Measurements from ENCODE around the gene SLC12A7. TPM values are rescaled to one million over a fixed set of nuclear protein-coding genes. Genes with fewer than 3 reads are reported as not detected.

SLC12A7 gene
- total and polyA plus RNA-seq, 4 experiments from 2014 or later = 11.7 to 32.9 (median 26.5) TPM

- H3K36me3 Mint-ChIP-seq = peaks cover 20 to 21% of the 10 kb centered on the region in 2 donors
- ChIA-PET POLR2A (ENCODE audit: partially characterized antibody) (no interaction called here), CTCF (ENCODE audit: partially characterized antibody) (no interaction called here)
- H3K27me3 Mint-ChIP-seq = no peaks in the 10 kb centered on the region
- no peak overlapping the region for H3K4me3 Mint-ChIP-seq
- no peaks in the 10 kb centered on the region for H3K27me3 ChIP-seq (ENCODE audit: insufficient read depth, low read length)
- H3K4me3 ChIP-seq (ENCODE audit: low read length in 2 of 2) = no peak overlapping the region
- H3K4me1 ChIP-seq (ENCODE audit: insufficient read depth, low read length) = no peaks in the 10 kb centered on the region
- no peak overlapping the region for H3K27ac Mint-ChIP-seq
- no peak overlapping the region for H3K27ac ChIP-seq (ENCODE audit: low read depth, low read length)
- intact Hi-C loops (cut with micrococcal nuclease) = no loop called here
- H3K9me3 Mint-ChIP-seq = peaks cover 0 to 2% (median 0%) of the 10 kb centered on the region in 8 donors
- H3K4me1 Mint-ChIP-seq = peaks cover 0 to 2% (median 0%) of the 10 kb centered on the region in 4 donors
- no peak for DNase-seq
- no peaks in the 10 kb centered on the region for H3K9me3 ChIP-seq (ENCODE audit: control insufficient read depth in 1 of 2, low read length in 2 of 2)
- peaks cover under 1% of the 10 kb centered on the region for H3K36me3 ChIP-seq (ENCODE audit: insufficient read depth, low read length)
Measured at GRCh38 chr5:1079486-1079885, 32.4 kb downstream of the SLC12A7 start.

- DNase-seq = no peak
- Mint-ChIP-seq H3K36me3 (peaks cover 19% of the 10 kb centered on the region in 2 donors), H3K9me3 (peaks cover 0 to 2% (median 0%) of the 10 kb centered on the region in 8 donors), H3K4me1 (peaks cover 0 to 3% (median 0%) of the 10 kb centered on the region in 4 donors), H3K27ac (no peak overlapping the region), H3K27me3 (no peaks in the 10 kb centered on the region), H3K4me3 (no peak overlapping the region)
- POLR2A ChIA-PET (ENCODE audit: partially characterized antibody) = no interaction called here
- H3K4me3 ChIP-seq (ENCODE audit: low read length in 2 of 2) = no peak overlapping the region
- H3K27me3 ChIP-seq (ENCODE audit: insufficient read depth, low read length) = no peaks in the 10 kb centered on the region
- no peaks in the 10 kb centered on the region for H3K9me3 ChIP-seq (ENCODE audit: control insufficient read depth in 1 of 2, low read length in 2 of 2)
- no peaks in the 10 kb centered on the region for H3K4me1 ChIP-seq (ENCODE audit: insufficient read depth, low read length)
- no peaks in the 10 kb centered on the region for H3K36me3 ChIP-seq (ENCODE audit: insufficient read depth, low read length)
- CTCF ChIA-PET (ENCODE audit: partially characterized antibody) = no interaction called here
- no peak overlapping the region for H3K27ac ChIP-seq (ENCODE audit: low read depth, low read length)
- intact Hi-C loops (cut with micrococcal nuclease) = no loop called here
Measured at GRCh38 chr5:1078851-1079250, 33.0 kb downstream of the SLC12A7 start.

GRCh38 chr5:1078206-1078605 lies 33.7 kb downstream of the SLC12A7 start:
- H3K27me3 Mint-ChIP-seq = no peaks in the 10 kb centered on the region
- no peaks in the 10 kb centered on the region for H3K27me3 ChIP-seq (ENCODE audit: insufficient read depth, low read length)
- ChIA-PET CTCF (ENCODE audit: partially characterized antibody) (no interaction called here), POLR2A (ENCODE audit: partially characterized antibody) (no interaction called here)
- H3K27ac ChIP-seq (ENCODE audit: low read depth, low read length) = no peak overlapping the region
- no peaks in the 10 kb centered on the region for H3K4me1 ChIP-seq (ENCODE audit: insufficient read depth, low read length)
- intact Hi-C loops (cut with micrococcal nuclease) = no loop called here
- H3K36me3 Mint-ChIP-seq = peaks cover 20 to 21% of the 10 kb centered on the region in 2 donors
- peaks cover 0 to 2% (median 0%) of the 10 kb centered on the region in 8 donors for H3K9me3 Mint-ChIP-seq
- no peak overlapping the region for H3K4me3 Mint-ChIP-seq
- no peak overlapping the region for H3K4me3 ChIP-seq (ENCODE audit: low read length in 2 of 2)
- peak overlapping the region in 1 of 7 donors; percentile 61 for H3K27ac Mint-ChIP-seq
- no peaks in the 10 kb centered on the region for H3K9me3 ChIP-seq (ENCODE audit: control insufficient read depth in 1 of 2, low read length in 2 of 2)
- no peaks in the 10 kb centered on the region for H3K36me3 ChIP-seq (ENCODE audit: insufficient read depth, low read length)
- peaks cover 0 to 4% (median 0%) of the 10 kb centered on the region in 4 donors for H3K4me1 Mint-ChIP-seq
- DNase-seq = no peak

- intact Hi-C loops (cut with micrococcal nuclease) = no loop called here
- Histone ChIP-seq H3K9me3 (ENCODE audit: control insufficient read depth in 1 of 2, low read length in 2 of 2) (no peaks in the 10 kb centered on the region), H3K27me3 (ENCODE audit: insufficient read depth, low read length) (no peaks in the 10 kb centered on the region), H3K36me3 (ENCODE audit: insufficient read depth, low read length) (no peaks in the 10 kb centered on the region), H3K4me1 (ENCODE audit: insufficient read depth, low read length) (no peaks in the 10 kb centered on the region), H3K4me3 (ENCODE audit: low read length in 2 of 2) (no peak overlapping the region), H3K27ac (ENCODE audit: low read depth, low read length) (no peak overlapping the region)
- Mint-ChIP-seq H3K9me3 (peaks cover 0 to 2% (median 0%) of the 10 kb centered on the region in 8 donors), H3K36me3 (peaks cover 20 to 21% of the 10 kb centered on the region in 2 donors), H3K4me3 (no peak overlapping the region), H3K27ac (no peak overlapping the region), H3K27me3 (no peaks in the 10 kb centered on the region), H3K4me1 (peaks cover 0 to 4% (median 0%) of the 10 kb centered on the region in 4 donors)
- CTCF ChIA-PET (ENCODE audit: partially characterized antibody) = no interaction called here
- POLR2A ChIA-PET (ENCODE audit: partially characterized antibody) = no interaction called here
- DNase-seq = no peak
Measured at GRCh38 chr5:1077491-1078020, 34.3 kb downstream of the SLC12A7 start.

- H3K27ac ChIP-seq (ENCODE audit: low read depth, low read length) = no peak overlapping the region
- H3K27me3 ChIP-seq (ENCODE audit: insufficient read depth, low read length) = no peaks in the 10 kb centered on the region
- Mint-ChIP-seq H3K9me3 (peaks cover 0 to 2% (median 0%) of the 10 kb centered on the region in 8 donors), H3K4me3 (no peak overlapping the region), H3K36me3 (peaks cover 20 to 21% of the 10 kb centered on the region in 2 donors), H3K27me3 (no peaks in the 10 kb centered on the region), H3K27ac (no peak overlapping the region), H3K4me1 (peaks cover 0 to 4% (median 0%) of the 10 kb centered on the region in 4 donors)
- ChIA-PET POLR2A (ENCODE audit: partially characterized antibody) (no interaction called here), CTCF (ENCODE audit: partially characterized antibody) (no interaction called here)
- no peak for DNase-seq
- intact Hi-C loops (cut with micrococcal nuclease) = no loop called here
- H3K4me3 ChIP-seq (ENCODE audit: low read length in 2 of 2) = no peak overlapping the region
- H3K9me3 ChIP-seq (ENCODE audit: control insufficient read depth in 1 of 2, low read length in 2 of 2) = no peaks in the 10 kb centered on the region
- no peaks in the 10 kb centered on the region for H3K36me3 ChIP-seq (ENCODE audit: insufficient read depth, low read length)
- no peaks in the 10 kb centered on the region for H3K4me1 ChIP-seq (ENCODE audit: insufficient read depth, low read length)
Measured at GRCh38 chr5:1077026-1077425, 34.8 kb downstream of the SLC12A7 start.

GRCh38 chr5:1076406-1076805 lies 35.5 kb downstream of the SLC12A7 start:
- no peaks in the 10 kb centered on the region for H3K9me3 ChIP-seq (ENCODE audit: control insufficient read depth in 1 of 2, low read length in 2 of 2)
- H3K4me1 Mint-ChIP-seq = peaks cover 0 to 4% (median 0%) of the 10 kb centered on the region in 4 donors
- intact Hi-C loops (cut with micrococcal nuclease) = no loop called here
- no peaks in the 10 kb centered on the region for H3K4me1 ChIP-seq (ENCODE audit: insufficient read depth, low read length)
- H3K27ac ChIP-seq (ENCODE audit: low read depth, low read length) = no peak overlapping the region
- no peaks in the 10 kb centered on the region for H3K36me3 ChIP-seq (ENCODE audit: insufficient read depth, low read length)
- peak overlapping the region in 1 of 7 donors; percentile 74 for H3K27ac Mint-ChIP-seq
- no peaks in the 10 kb centered on the region for H3K27me3 ChIP-seq (ENCODE audit: insufficient read depth, low read length)
- no peak overlapping the region for H3K4me3 Mint-ChIP-seq
- no peak overlapping the region for H3K4me3 ChIP-seq (ENCODE audit: low read length in 2 of 2)
- no peak for DNase-seq
- H3K27me3 Mint-ChIP-seq = no peaks in the 10 kb centered on the region
- ChIA-PET POLR2A (ENCODE audit: partially characterized antibody) (no interaction called here), CTCF (ENCODE audit: partially characterized antibody) (no interaction called here)
- peaks cover 19 to 20% of the 10 kb centered on the region in 2 donors for H3K36me3 Mint-ChIP-seq
- peaks cover 0 to 2% (median 0%) of the 10 kb centered on the region in 8 donors for H3K9me3 Mint-ChIP-seq

- DNase-seq = no peak
- Histone ChIP-seq H3K36me3 (ENCODE audit: insufficient read depth, low read length) (no peaks in the 10 kb centered on the region), H3K27ac (ENCODE audit: low read depth, low read length) (no peak overlapping the region), H3K4me3 (ENCODE audit: low read length in 2 of 2) (no peak overlapping the region), H3K27me3 (ENCODE audit: insufficient read depth, low read length) (no peaks in the 10 kb centered on the region), H3K9me3 (ENCODE audit: control insufficient read depth in 1 of 2, low read length in 2 of 2) (no peaks in the 10 kb centered on the region), H3K4me1 (ENCODE audit: insufficient read depth, low read length) (no peaks in the 10 kb centered on the region)
- Mint-ChIP-seq H3K4me3 (no peak overlapping the region), H3K4me1 (peaks cover 0 to 4% (median 0%) of the 10 kb centered on the region in 4 donors), H3K9me3 (peaks cover 0 to 2% (median 0%) of the 10 kb centered on the region in 8 donors), H3K36me3 (peaks cover 15 to 16% of the 10 kb centered on the region in 2 donors), H3K27me3 (no peaks in the 10 kb centered on the region), H3K27ac (no peak overlapping the region)
- ChIA-PET CTCF (ENCODE audit: partially characterized antibody) (no interaction called here), POLR2A (ENCODE audit: partially characterized antibody) (no interaction called here)
- intact Hi-C loops (cut with micrococcal nuclease) = no loop called here
Measured at GRCh38 chr5:1075931-1076330, 35.9 kb downstream of the SLC12A7 start.

GRCh38 chr5:1075555-1075881 lies 36.3 kb downstream of the SLC12A7 start:
- peaks cover 0 to 2% (median 0%) of the 10 kb centered on the region in 8 donors for H3K9me3 Mint-ChIP-seq
- H3K4me1 Mint-ChIP-seq = peaks cover 0 to 4% (median 0%) of the 10 kb centered on the region in 4 donors
- Histone ChIP-seq H3K36me3 (ENCODE audit: insufficient read depth, low read length) (no peaks in the 10 kb centered on the region), H3K4me1 (ENCODE audit: insufficient read depth, low read length) (no peaks in the 10 kb centered on the region), H3K4me3 (ENCODE audit: low read length in 2 of 2) (no peak overlapping the region), H3K27me3 (ENCODE audit: insufficient read depth, low read length) (no peaks in the 10 kb centered on the region), H3K9me3 (ENCODE audit: control insufficient read depth in 1 of 2, low read length in 2 of 2) (no peaks in the 10 kb centered on the region), H3K27ac (ENCODE audit: low read depth, low read length) (no peak overlapping the region)
- peaks cover 12 to 14% of the 10 kb centered on the region in 2 donors for H3K36me3 Mint-ChIP-seq
- ChIA-PET POLR2A (ENCODE audit: partially characterized antibody) (no interaction called here), CTCF (ENCODE audit: partially characterized antibody) (no interaction called here)
- no peaks in the 10 kb centered on the region for H3K27me3 Mint-ChIP-seq
- no peak for DNase-seq
- intact Hi-C loops (cut with micrococcal nuclease) = no loop called here
- H3K4me3 Mint-ChIP-seq = no peak overlapping the region
- no peak overlapping the region for H3K27ac Mint-ChIP-seq
